Aorta (tissue), 5 donors: Measurements from ENCODE around the gene TTBK2. TPM values are rescaled to one million over a fixed set of nuclear protein-coding genes. Genes with fewer than 3 reads are reported as not detected.

Experiments used
- ATAC-seq: fragments of 200-7000 bp; cut with Tn5 transposase; one replicate; pipeline ENCODE4 v1.9.1; 2022; ENCODE audit warnings: moderate library complexity; ENCODE audit not compliant: low FRiP score
- DNase-seq, 2 donors: peaks; one replicate each; pipeline ENCODE4 v3.0.0-alpha.2; 2020
- H3K27ac ChIP-seq, 2 donors: one replicate each; pipeline ENCODE4 v1.5.1; 2013; ENCODE audit warnings: low read length in 2 of 2, mild to moderate bottlenecking in 2 of 2, moderate library complexity in 2 of 2, control low read depth in 1 of 2, inconsistent platforms in 1 of 2, low read depth in 1 of 2
- H3K27me3 ChIP-seq, 2 donors: one replicate each; pipeline ENCODE4 v1.6.1; 2013; ENCODE audit warnings: control low read depth in 1 of 2, low read length in 1 of 2, mild to moderate bottlenecking in 1 of 2, moderate library complexity in 1 of 2; ENCODE audit not compliant: insufficient read depth in 2 of 2, control insufficient read depth in 1 of 2
- H3K36me3 ChIP-seq, 2 donors: one replicate each; pipeline ENCODE4 v1.6.1; 2013; ENCODE audit warnings: control low read depth in 1 of 2, low read length in 1 of 2, mild to moderate bottlenecking in 1 of 2; ENCODE audit not compliant: insufficient read depth in 2 of 2, control insufficient read depth in 1 of 2
- H3K4me1 ChIP-seq, 2 donors: one replicate each; pipeline ENCODE4 v1.6.1; 2013; ENCODE audit warnings: low read length in 2 of 2, control low read depth in 1 of 2, mild to moderate bottlenecking in 1 of 2, moderate library complexity in 1 of 2; ENCODE audit not compliant: insufficient read depth in 2 of 2, control insufficient read depth in 1 of 2
- H3K4me3 ChIP-seq, 2 donors: one replicate each; pipeline ENCODE4 v1.5.1; 2013; ENCODE audit warnings: low read length in 2 of 2, control low read depth in 1 of 2, mild to moderate bottlenecking in 1 of 2
- H3K9me3 ChIP-seq: one replicate; pipeline ENCODE4 v1.6.1; 2013; ENCODE audit warnings: mild to moderate bottlenecking, low read length; ENCODE audit not compliant: control insufficient read depth
- WGBS, 2 donors: extraction: QIAGEN DNeasy Blood & Tissue Kit; methylation state at CpG; one replicate each; pipeline ENCODE4 v1.1.7; 2013; 5-methylcytosine and 5-hydroxymethylcytosine counted together
- intact Hi-C, 2 donors: fragments of 100-400 bp; cut with DNase I; formaldehyde crosslinking; loops; one replicate each; pipeline versions ENCODE4 v1.14.2 to v1.15.0; 2022
- polyA plus RNA-seq, 2 donors: library from polyadenylated mRNA; stranded (reverse); fragments of 200-250 nt; gene quantifications; one replicate each; pipeline ENCODE4 v1.2.3, GENCODE V29; 2013
- total RNA-seq, 2 donors: library from RNA; stranded (reverse); fragmentation: NEBNext Ultra II Directional; extraction: Animal tissue kit (Norgen Biotek cat#: 25700); gene quantifications; one replicate each; pipeline ENCODE4 v1.2.1, GENCODE V29; 2021
- donor health status: healthy with polysubstance abuse.
- donor health status: Bipolar disorder and iron deficiency.
- donor health status: DM: no; HTN: no; CAD: no.
- donor health status: DM: no; HTN: no; CAD: no.
- donor health status: DM: yes; HTN: yes; CAD: no.

Gene TTBK2
- total and polyA plus RNA-seq, 4 donors: 7.2 to 37.6 (median 22.8) TPM

DNA sequence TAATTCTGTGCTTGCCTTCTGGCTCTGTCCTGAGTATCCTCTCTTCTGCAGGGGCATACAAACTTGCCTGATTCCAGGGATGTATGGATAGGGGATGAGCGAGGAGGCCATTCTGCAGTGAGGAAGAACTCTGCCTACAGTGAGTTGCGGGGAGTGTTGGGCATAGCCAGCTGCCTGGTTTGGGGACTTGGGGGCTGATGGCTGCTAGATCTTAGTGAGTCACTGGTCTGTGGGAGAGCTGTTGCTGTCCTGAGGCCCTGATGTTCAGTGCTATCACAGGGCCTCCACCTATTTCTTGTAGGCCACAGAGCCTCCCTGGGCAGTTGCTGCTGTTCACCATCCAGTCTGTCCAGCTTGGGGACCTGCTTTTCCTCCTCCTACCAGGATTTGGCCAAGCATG, 204.0 kb downstream of the TTBK2 start:
- H3K4me1 ChIP-seq: peaks cover 0 to 2% of the 10 kb centered on the region in 2 donors
- ATAC-seq (no peak), DNase-seq (no peak)
- H3K36me3 ChIP-seq: peaks cover 0 to 6% of the 10 kb centered on the region in 2 donors
- H3K9me3 ChIP-seq: no peaks in the 10 kb centered on the region
- H3K27me3 ChIP-seq: no peaks in the 10 kb centered on the region
- 100% methylated on average over 2 of the region's 2 CpGs for WGBS, 2 donors
- no peak overlapping the region for H3K27ac ChIP-seq
- no peak overlapping the region for H3K4me3 ChIP-seq
- intact Hi-C loops: no loop called here

DNA sequence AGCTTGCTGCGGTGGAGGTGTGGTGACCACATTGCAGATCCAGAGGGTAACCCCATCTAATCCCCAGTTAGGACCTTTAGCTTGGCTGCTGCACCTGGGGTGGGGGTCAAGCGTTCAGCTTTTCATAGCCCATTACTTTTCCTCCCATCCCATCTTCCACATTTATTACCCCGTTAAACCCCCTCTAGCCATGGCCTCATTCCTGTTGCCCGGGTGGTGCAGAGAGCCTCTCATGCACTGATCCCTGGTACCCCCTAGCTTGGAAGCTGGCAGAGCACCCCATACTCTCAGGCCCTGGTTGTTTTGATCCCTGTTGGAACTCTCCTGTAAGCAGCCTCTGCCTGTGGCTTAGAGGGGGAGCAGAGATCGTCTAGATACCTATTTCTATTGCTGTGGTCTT, 204.5 kb downstream of the TTBK2 start:
- 92 to 96% methylated on average over 5 of the region's 5 CpGs for WGBS, 2 donors
- no peak for ATAC-seq
- no peaks in the 10 kb centered on the region for H3K9me3 ChIP-seq
- intact Hi-C loops: no loop called here
- no peaks in the 10 kb centered on the region for H3K27me3 ChIP-seq
- no peak overlapping the region for H3K27ac ChIP-seq
- peaks cover 0 to 2% of the 10 kb centered on the region in 2 donors for H3K4me1 ChIP-seq
- no peak for DNase-seq
- peaks cover 0 to 6% of the 10 kb centered on the region in 2 donors for H3K36me3 ChIP-seq
- no peak overlapping the region for H3K4me3 ChIP-seq

DNA sequence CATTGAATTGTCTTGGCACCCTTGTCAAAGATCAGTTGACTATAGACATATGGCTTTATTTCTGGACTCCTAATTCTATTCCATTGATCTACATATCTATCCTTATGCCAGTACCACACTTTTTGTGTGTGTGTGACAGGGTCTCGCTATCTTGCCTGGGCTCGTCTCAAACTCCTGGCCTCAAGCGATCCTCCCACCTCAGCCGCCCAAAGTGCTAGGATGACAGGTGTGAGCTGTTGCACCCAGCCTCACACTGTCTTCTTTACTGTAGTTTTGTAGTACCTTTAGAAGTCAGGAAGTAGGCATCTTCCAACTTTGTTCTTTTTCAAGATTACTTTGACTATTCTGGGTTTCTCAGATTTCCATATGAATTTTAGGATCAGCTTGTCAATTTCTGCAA, 208.0 kb downstream of the TTBK2 start:
- no peak overlapping the region for H3K27ac ChIP-seq
- intact Hi-C loops: no loop called here
- DNase-seq (no peak), ATAC-seq (no peak)
- peaks cover 0 to 3% of the 10 kb centered on the region in 2 donors for H3K36me3 ChIP-seq
- H3K27me3 ChIP-seq: no peaks in the 10 kb centered on the region
- no peak overlapping the region for H3K4me3 ChIP-seq
- WGBS, 2 donors: 96% methylated on average over 4 of the region's 4 CpGs
- H3K4me1 ChIP-seq: peaks cover 0 to 2% of the 10 kb centered on the region in 2 donors
- H3K9me3 ChIP-seq: no peaks in the 10 kb centered on the region

DNA sequence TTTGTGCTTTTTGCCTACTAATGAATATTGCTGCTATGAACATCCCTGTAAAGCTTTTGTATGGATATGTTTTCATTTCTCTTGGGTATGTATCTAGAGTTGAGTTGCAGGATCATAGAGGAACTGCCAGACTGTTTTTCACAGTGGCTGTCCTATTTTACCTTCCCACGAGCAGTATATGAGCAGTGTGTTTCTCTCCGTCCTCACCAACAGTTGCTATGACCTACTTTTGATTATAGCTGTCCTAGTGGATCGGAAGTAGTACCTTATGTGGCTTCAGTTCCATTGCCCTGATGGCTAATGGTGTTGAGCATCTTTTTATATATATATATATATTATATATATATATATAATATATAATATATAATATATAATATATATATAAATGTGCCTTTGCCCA, 208.8 kb downstream of the TTBK2 start:
- H3K27me3 ChIP-seq: no peaks in the 10 kb centered on the region
- H3K9me3 ChIP-seq: no peaks in the 10 kb centered on the region
- no peak overlapping the region for H3K4me3 ChIP-seq
- peaks cover 0 to 2% of the 10 kb centered on the region in 2 donors for H3K36me3 ChIP-seq
- H3K27ac ChIP-seq: no peak overlapping the region
- DNase-seq (no peak), ATAC-seq (no peak)
- 87 to 88% methylated on average over 3 of the region's 3 CpGs for WGBS, 2 donors
- peaks cover 0 to 2% of the 10 kb centered on the region in 2 donors for H3K4me1 ChIP-seq
- intact Hi-C loops: no loop called here

DNA sequence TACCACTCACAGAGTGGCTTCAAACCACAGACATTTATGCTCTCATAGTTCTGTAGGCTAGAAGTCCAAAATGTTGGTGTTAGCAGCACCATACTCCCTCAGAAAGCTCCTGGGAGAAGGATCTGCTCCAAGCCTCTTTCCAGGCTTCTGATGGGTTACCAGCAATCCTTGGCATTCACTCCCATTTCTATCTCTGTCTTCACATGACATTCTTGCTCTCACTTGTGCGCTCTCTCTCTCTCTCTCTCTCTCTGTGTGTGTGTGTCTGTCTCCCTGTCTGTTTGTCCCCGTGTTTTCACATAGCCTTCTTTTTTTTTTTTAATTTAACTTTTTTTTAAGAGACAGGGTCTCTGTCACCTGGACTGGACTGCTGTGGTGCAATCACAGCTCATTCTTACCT, 209.9 kb downstream of the TTBK2 start:
- H3K27ac ChIP-seq: peak overlapping the region in 1 of 2 donors; percentile 48
- no peaks in the 10 kb centered on the region for H3K9me3 ChIP-seq
- H3K4me3 ChIP-seq: no peak overlapping the region
- WGBS, 2 donors: 86 to 89% methylated on average over 2 of the region's 2 CpGs
- H3K36me3 ChIP-seq: no peaks in the 10 kb centered on the region
- ATAC-seq: no peak
- no peak for DNase-seq
- intact Hi-C loops: no loop called here
- H3K4me1 ChIP-seq: peaks cover 0 to 2% of the 10 kb centered on the region in 2 donors
- H3K27me3 ChIP-seq: no peaks in the 10 kb centered on the region

DNA sequence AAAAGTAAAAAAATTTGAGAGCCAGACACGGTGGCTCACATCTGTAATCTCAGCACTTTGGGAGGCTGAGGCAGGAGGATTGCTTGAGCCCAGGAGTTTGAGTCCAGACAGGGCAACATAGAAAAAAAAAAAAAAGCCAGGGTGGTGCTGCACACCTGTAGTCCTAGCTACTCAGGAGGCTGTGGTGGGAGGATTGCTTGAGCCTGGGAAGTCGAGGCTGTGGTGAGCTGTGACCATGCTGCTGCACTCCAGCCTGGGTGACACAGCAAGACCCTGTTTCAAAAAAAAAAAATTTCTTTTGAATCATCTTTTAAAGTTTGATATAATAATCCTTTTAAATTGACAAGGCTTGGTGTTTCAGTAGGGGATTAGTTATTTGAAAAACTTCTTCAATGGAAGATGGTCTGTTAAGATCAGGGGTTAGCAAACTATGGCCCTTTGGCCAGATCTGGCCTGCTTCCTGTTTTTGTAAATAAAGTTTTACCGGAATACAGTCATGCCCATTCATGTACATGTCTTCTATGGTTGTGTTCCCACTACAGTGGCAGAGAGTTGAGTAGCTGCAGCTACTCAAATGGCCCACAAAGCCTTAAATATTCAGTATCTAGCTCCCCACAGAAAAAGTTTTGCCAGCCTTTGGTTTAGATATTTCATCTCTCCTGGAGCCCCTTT, 212.6 kb downstream of the TTBK2 start:
- intact Hi-C loops: loop anchor here in 1 of 2 donors (10.0 kb wide), 1 partner anchor 87 kb away; no protein-coding TSS in a partner anchor
- no peaks in the 10 kb centered on the region for H3K9me3 ChIP-seq
- peaks cover 0 to 2% of the 10 kb centered on the region in 2 donors for H3K4me1 ChIP-seq
- H3K36me3 ChIP-seq: no peaks in the 10 kb centered on the region
- ATAC-seq (no peak), DNase-seq (no peak)
- no peaks in the 10 kb centered on the region for H3K27me3 ChIP-seq
- no peak overlapping the region for H3K27ac ChIP-seq
- H3K4me3 ChIP-seq: no peak overlapping the region
- 69 to 71% methylated on average over 3 of the region's 3 CpGs for WGBS, 2 donors

DNA sequence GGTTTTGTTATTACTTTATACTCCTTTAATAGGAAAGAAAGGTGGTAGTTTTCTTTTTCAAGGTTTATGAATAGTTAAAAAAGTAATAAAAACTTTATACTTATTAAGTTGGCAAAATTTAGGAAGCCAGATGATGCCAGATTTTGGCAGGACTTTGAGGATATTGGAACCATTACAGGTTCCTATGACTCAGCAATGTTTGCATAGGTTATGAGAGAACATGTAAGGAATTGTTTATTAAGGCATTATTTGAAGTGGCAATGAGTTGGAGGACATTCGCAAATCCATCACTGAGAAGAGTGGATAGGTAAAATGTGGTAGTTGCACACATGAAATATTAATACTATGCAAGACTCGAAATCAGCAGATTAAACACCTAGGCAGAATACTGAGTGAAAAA, 213.5 kb downstream of the TTBK2 start:
- ATAC-seq (no peak), DNase-seq (no peak)
- Histone ChIP-seq H3K4me1 (peaks cover 0 to 2% of the 10 kb centered on the region in 2 donors), H3K4me3 (no peak overlapping the region), H3K27me3 (no peaks in the 10 kb centered on the region), H3K27ac (no peak overlapping the region), H3K9me3 (no peaks in the 10 kb centered on the region), H3K36me3 (no peaks in the 10 kb centered on the region)
- intact Hi-C loops: loop anchor here in 1 of 2 donors (10.0 kb wide), 1 partner anchor 88 kb away; no protein-coding TSS in a partner anchor
- 18% methylated on average over 2 of the region's 2 CpGs for WGBS, 2 donors

DNA sequence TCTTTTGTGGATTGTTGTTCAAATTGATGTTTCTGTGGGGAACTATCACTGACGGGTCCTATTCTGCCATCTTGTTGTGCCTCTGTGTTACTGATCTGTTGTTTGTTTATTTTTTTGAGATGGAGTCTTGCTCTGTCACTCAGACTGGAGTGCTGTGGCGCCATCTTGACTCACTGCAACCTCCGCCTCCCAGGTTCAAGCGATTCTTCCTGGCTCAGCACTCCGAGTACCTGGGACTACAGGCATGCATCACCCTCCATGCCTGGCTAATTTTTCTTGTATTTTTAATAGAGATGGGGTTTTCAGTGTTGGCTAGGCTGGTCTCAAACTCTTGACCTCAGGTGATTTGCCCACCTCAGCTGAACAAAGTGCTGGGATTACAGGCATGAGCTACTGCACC, 215.2 kb downstream of the TTBK2 start:
- 95 to 97% methylated on average over 5 of the region's 5 CpGs for WGBS, 2 donors
- Histone ChIP-seq H3K9me3 (no peaks in the 10 kb centered on the region), H3K27me3 (no peaks in the 10 kb centered on the region), H3K36me3 (no peaks in the 10 kb centered on the region), H3K4me3 (no peak overlapping the region), H3K4me1 (no peaks in the 10 kb centered on the region), H3K27ac (no peak overlapping the region)
- no peak for DNase-seq
- intact Hi-C loops: loop anchor here (2.0 to 10.0 kb wide), 3 partner anchors 89 to 223 kb away; no protein-coding TSS in a partner anchor
- no peak for ATAC-seq

DNA sequence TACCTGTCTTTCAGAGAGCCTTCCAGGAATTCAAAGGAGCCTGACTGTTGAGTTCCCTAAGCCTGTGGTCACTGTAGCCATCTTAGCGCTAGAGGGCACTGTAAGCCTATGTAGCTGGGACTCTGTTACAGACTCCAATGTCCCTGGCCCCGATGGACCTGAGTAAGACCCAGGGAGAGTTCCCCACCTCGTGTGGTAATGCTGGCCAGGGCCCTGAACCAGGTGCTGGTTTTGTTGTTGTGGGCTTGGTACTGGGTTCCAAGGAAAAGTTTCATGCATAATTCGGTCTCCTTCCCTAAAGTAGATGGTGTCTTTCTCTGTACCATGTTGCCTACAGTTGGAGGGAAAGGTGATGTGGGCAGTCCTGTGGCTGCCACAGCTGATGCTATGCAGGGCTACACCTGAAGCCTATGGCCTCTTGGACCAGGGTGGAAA, 216.1 kb downstream of the TTBK2 start:
- H3K9me3 ChIP-seq: no peaks in the 10 kb centered on the region
- H3K4me1 ChIP-seq: no peaks in the 10 kb centered on the region
- no peaks in the 10 kb centered on the region for H3K36me3 ChIP-seq
- WGBS, 2 donors: 26% methylated on average over 4 of the region's 4 CpGs
- ATAC-seq (peak; percentile 84), DNase-seq (peak in 1 of 2 donors; percentile 71)
- no peak overlapping the region for H3K4me3 ChIP-seq
- no peaks in the 10 kb centered on the region for H3K27me3 ChIP-seq
- no peak overlapping the region for H3K27ac ChIP-seq
- intact Hi-C loops: loop anchor here (2.0 to 10.0 kb wide), 3 partner anchors 90 to 224 kb away; no protein-coding TSS in a partner anchor
